Type B pancreatic cell (in vitro differentiated cells): ENCODE results near the gene PCDHA11. TPM values are rescaled to one million over a fixed set of nuclear protein-coding genes. Genes with fewer than 3 reads are reported as not detected.
"Not testable (repeated sequence)": the region's sequence is repeated elsewhere in the genome, so short reads cannot be mapped to it uniquely, and the experiment has no call there.

ENCODE experiments used
- DNase-seq: peaks from one replicate; pipeline ENCODE4 v3.0.0; 2021; ENCODE audit warnings: mixed read lengths; ENCODE audit not compliant: unreplicated experiment; ENCODE audit errors: extremely low spot score
- H3K27ac Mint-ChIP-seq: 2 replicates; pipeline ENCODE4 v1.8.0; 2021; ENCODE audit warnings: mild to moderate bottlenecking, mixed read lengths
- H3K27me3 Mint-ChIP-seq: 2 replicates; pipeline ENCODE4 v1.8.0; 2021; ENCODE audit warnings: mixed read lengths
- H3K36me3 Mint-ChIP-seq: 2 replicates; pipeline ENCODE4 v1.8.0; 2021; ENCODE audit warnings: mixed read lengths
- H3K4me1 Mint-ChIP-seq: one replicate; pipeline ENCODE4 v1.8.0; 2021; ENCODE audit warnings: mixed read lengths; ENCODE audit not compliant: unreplicated experiment
- H3K4me3 Mint-ChIP-seq: 2 replicates; pipeline ENCODE4 v1.8.0; 2021; ENCODE audit warnings: mild to moderate bottlenecking, mixed read lengths
- H3K9me3 Mint-ChIP-seq: 2 replicates; pipeline ENCODE4 v1.8.0; 2021; ENCODE audit warnings: mixed read lengths
- total RNA-seq: library from RNA; stranded (reverse); gene quantifications from 2 replicates; pipeline ENCODE4 v1.2.1, GENCODE V29; 2021; ENCODE audit warnings: low replicate concordance
- TF ChIP-seq, protein P1 (sequence below): fragments of 200-600 bp; sonication (generic); conservative IDR thresholded peaks from 2 replicates; pipeline ENCODE4 v1.5.0; 2021; ENCODE audit warnings: antibody characterized with exemption, mild to moderate bottlenecking

Gene PCDHA11
- total RNA-seq, 1 donor from 2014 or later: 5.2 TPM

DNA sequence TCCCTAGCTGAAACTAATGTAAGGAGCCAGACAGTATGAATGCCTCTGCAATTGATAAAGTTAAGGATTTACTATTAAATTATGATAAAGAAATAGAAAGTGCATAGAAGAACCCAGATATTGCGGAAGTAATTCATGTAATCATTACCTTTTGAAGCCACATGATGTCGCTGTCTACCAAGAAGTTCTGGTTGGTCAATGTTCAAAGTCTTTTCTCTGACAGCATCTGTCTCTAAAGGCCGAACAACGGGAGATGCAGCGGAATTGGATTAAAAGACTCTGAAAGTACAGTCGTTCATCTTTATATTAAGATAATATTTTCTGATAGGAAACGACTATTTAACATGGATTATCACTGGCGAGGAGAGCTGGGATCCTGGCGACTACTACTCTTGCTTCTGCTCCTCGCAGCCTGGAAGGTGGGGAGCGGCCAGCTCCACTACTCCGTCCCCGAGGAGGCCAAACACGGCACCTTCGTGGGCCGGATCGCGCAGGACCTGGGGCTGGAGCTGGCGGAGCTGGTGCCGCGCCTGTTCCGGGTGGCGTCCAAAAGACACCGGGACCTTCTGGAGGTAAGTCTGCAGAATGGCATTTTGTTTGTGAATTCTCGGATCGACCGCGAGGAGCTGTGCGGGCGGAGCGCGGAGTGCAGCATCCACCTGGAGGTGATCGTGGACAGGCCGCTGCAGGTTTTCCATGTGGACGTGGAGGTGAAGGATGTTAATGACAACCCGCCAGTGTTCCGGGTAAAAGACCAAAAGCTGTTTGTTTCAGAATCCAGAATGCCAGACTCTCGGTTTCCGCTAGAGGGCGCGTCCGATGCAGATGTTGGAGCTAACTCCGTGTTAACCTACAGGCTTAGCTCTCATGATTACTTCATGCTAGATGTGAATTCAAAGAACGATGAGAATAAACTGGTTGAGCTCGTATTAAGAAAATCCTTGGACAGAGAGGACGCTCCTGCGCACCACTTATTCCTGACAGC, 27.5 kb upstream of the PCDHA11 start, which contains the start of gene PCDHA8:
TSS of gene PCDHA8 (plus strand) at position 210 of the 985 bp plus-strand sequence. CDS start at position 345, 135 bp downstream.
- TF ChIP-seq, protein P1, sequence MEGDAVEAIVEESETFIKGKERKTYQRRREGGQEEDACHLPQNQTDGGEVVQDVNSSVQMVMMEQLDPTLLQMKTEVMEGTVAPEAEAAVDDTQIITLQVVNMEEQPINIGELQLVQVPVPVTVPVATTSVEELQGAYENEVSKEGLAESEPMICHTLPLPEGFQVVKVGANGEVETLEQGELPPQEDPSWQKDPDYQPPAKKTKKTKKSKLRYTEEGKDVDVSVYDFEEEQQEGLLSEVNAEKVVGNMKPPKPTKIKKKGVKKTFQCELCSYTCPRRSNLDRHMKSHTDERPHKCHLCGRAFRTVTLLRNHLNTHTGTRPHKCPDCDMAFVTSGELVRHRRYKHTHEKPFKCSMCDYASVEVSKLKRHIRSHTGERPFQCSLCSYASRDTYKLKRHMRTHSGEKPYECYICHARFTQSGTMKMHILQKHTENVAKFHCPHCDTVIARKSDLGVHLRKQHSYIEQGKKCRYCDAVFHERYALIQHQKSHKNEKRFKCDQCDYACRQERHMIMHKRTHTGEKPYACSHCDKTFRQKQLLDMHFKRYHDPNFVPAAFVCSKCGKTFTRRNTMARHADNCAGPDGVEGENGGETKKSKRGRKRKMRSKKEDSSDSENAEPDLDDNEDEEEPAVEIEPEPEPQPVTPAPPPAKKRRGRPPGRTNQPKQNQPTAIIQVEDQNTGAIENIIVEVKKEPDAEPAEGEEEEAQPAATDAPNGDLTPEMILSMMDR: no peak
- Mint-ChIP-seq H3K4me3 (no peak within 1 kb of the TSS), H3K27me3 (no peaks in the 10 kb centered on the region), H3K4me1 (no peaks in the 10 kb centered on the region), H3K36me3 (peaks cover 20% of the 10 kb centered on the region), H3K27ac (no peak within 1 kb of the TSS), H3K9me3 (peaks cover 11% of the 10 kb centered on the region)
- DNase-seq: no peak

DNA sequence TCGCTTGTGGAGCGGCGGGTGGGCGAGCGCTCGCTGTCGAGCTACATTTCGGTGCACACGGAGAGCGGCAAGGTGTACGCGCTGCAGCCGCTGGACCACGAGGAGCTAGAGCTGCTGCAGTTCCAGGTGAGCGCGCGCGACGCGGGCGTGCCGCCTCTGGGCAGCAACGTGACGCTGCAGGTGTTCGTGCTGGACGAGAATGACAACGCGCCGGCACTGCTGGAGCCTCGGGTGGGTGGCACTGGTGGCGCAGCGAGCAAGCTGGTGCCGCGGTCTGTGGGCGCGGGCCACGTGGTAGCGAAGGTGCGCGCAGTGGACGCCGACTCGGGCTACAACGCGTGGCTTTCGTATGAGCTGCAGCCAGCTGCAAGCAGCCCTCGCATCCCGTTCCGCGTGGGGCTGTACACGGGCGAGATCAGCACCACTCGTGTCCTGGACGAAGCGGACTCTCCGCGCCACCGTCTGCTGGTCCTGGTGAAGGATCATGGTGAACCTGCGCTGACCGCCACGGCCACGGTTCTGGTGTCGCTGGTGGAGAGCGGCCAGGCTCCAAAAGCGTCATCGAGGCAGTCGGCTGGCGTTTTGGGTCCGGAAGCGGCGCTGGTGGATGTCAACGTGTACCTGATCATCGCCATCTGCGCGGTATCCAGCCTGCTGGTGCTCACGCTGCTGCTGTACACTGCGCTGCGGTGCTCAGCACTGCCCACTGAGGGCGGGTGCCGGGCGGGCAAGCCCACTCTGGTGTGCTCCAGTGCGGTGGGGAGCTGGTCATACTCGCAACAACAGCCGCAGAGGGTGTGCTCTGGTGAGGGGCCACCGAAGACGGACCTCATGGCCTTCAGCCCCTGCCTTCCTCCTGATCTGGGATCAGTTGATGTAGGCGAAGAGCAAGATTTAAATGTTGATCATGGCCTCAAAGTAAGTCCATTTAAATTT, 25.7 kb upstream of the PCDHA11 start:
- no peaks in the 10 kb centered on the region for H3K27me3 Mint-ChIP-seq
- no peak overlapping the region for H3K4me3 Mint-ChIP-seq
- peaks cover 34% of the 10 kb centered on the region for H3K36me3 Mint-ChIP-seq
- no peaks in the 10 kb centered on the region for H3K4me1 Mint-ChIP-seq
- TF ChIP-seq, protein P1: no peak
- no peak overlapping the region for H3K27ac Mint-ChIP-seq
- DNase-seq: no peak
- H3K9me3 Mint-ChIP-seq: peaks cover 23% of the 10 kb centered on the region

DNA sequence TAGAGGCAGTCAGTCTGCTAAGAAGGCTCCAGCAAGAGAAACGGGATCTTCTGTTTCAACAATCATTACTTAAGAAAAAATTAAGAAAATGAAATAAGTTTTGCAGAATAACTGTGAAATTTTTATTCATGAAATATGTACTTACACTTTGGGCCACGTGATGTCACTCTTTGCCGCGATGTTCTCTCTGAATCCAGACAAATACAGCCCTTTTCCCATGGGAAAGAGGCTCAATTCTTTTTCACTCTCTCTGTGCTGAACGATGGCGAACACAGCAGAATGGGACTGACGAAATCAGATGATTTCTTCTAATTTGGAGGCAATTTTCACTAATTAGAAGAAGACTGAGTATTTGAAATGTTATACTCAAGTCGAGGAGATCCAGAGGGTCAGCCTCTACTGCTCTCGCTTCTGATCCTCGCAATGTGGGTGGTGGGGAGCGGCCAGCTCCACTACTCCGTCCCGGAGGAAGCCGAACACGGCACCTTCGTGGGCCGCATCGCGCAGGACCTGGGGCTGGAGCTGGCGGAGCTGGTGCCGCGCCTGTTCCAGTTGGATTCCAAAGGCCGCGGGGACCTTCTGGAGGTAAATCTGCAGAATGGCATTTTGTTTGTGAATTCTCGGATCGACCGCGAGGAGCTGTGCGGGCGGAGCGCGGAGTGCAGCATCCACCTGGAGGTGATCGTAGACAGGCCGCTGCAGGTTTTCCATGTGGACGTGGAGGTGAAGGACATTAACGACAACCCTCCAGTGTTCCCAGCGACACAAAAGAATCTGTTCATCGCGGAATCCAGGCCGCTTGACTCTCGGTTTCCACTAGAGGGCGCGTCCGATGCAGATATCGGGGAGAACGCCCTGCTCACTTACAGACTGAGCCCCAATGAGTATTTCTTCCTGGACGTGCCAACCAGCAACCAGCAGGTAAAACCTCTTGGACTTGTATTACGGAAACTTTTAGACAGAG, 20.3 kb upstream of the PCDHA11 start, which contains the start of gene PCDHA9:
TSS of gene PCDHA9 (plus strand) at position 244 of the 964 bp plus-strand sequence. CDS start at position 358, 114 bp downstream.
- H3K27ac Mint-ChIP-seq, H3K4me1 Mint-ChIP-seq, DNase-seq, H3K27me3 Mint-ChIP-seq: not testable (repeated sequence)
- H3K36me3 Mint-ChIP-seq: peaks cover 19% of the 10 kb centered on the region
- peaks cover 12% of the 10 kb centered on the region for H3K9me3 Mint-ChIP-seq
- peak within 1 kb of the TSS; percentile 69 for H3K4me3 Mint-ChIP-seq

DNA sequence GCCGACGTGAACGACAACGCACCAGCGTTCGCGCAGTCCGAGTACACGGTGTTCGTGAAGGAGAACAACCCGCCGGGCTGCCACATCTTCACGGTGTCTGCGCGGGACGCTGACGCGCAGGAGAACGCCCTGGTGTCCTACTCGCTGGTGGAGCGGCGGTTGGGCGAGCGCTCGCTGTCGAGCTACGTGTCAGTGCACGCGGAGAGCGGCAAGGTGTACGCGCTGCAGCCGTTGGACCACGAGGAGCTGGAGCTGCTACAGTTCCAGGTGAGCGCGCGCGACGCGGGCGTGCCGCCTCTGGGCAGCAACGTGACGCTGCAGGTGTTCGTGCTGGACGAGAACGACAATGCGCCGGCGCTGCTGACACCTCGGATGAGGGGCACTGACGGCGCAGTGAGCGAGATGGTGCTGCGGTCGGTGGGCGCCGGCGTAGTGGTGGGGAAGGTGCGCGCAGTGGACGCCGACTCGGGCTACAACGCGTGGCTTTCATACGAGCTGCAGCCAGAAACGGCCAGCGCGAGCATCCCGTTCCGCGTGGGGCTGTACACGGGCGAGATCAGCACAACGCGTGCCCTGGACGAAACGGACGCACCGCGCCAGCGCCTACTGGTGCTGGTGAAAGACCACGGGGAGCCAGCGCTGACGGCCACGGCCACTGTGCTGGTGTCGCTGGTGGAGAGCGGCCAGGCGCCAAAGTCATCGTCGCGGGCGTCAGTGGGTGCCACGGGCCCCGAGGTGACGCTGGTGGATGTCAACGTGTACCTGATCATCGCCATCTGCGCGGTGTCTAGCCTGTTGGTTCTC, 18.7 kb upstream of the PCDHA11 start:
- not testable (repeated sequence) for H3K27ac Mint-ChIP-seq, H3K27me3 Mint-ChIP-seq, H3K4me3 Mint-ChIP-seq, DNase-seq, H3K4me1 Mint-ChIP-seq
- peaks cover 18% of the 10 kb centered on the region for H3K36me3 Mint-ChIP-seq
- H3K9me3 Mint-ChIP-seq: peaks cover 12% of the 10 kb centered on the region

DNA sequence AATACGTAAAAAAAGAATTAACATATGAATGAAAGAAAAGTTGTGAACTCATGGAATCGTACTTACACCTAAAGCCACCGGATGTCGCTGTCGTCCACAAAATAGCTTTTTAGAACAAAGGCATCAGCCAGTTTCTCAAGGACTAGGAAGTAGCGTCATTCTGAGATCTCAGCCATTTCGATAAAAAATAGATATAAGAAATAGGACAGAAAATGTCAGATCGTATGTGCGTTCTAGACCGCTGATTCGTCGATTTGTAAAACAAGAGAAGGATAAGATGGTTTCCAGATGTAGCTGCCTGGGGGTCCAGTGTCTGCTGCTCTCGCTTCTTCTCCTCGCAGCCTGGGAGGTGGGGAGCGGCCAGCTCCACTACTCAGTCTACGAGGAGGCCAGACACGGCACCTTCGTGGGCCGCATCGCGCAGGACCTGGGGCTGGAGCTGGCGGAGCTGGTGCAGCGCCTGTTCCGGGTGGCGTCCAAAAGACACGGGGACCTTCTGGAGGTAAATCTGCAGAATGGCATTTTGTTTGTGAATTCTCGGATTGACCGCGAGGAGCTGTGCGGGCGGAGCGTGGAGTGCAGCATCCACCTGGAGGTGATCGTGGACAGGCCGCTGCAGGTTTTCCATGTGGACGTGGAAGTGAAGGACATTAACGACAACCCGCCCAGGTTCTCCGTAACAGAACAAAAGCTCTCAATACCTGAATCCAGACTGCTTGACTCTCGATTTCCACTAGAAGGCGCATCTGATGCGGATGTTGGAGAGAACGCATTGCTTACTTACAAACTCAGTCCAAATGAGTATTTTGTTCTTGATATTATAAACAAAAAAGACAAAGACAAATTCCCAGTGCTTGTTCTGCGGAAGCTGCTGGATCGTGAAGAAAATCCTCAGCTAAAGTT, 12.7 kb upstream of the PCDHA11 start, which contains the start of gene PCDHA10:
TSS of gene PCDHA10 (plus strand) at position 126 of the 903 bp plus-strand sequence. CDS start at position 278, 152 bp downstream.
- Mint-ChIP-seq H3K27ac (peak within 1 kb of the TSS; percentile 90), H3K4me3 (peak within 1 kb of the TSS; percentile 87), H3K27me3 (no peaks in the 10 kb centered on the region), H3K36me3 (peaks cover 25% of the 10 kb centered on the region), H3K9me3 (peaks cover 13% of the 10 kb centered on the region), H3K4me1 (no peaks in the 10 kb centered on the region)
- TF ChIP-seq, protein P1: peak; percentile 69
- DNase-seq: no peak
